Measurements from ENCODE around the gene PHF13. TPM values are rescaled to one million over a fixed set of nuclear protein-coding genes. Genes with fewer than 3 reads are reported as not detected.

PHF13 gene
- total and polyA plus RNA-seq, 2 experiments from 2014 or later = 11.6 to 21.3 TPM

DNA sequence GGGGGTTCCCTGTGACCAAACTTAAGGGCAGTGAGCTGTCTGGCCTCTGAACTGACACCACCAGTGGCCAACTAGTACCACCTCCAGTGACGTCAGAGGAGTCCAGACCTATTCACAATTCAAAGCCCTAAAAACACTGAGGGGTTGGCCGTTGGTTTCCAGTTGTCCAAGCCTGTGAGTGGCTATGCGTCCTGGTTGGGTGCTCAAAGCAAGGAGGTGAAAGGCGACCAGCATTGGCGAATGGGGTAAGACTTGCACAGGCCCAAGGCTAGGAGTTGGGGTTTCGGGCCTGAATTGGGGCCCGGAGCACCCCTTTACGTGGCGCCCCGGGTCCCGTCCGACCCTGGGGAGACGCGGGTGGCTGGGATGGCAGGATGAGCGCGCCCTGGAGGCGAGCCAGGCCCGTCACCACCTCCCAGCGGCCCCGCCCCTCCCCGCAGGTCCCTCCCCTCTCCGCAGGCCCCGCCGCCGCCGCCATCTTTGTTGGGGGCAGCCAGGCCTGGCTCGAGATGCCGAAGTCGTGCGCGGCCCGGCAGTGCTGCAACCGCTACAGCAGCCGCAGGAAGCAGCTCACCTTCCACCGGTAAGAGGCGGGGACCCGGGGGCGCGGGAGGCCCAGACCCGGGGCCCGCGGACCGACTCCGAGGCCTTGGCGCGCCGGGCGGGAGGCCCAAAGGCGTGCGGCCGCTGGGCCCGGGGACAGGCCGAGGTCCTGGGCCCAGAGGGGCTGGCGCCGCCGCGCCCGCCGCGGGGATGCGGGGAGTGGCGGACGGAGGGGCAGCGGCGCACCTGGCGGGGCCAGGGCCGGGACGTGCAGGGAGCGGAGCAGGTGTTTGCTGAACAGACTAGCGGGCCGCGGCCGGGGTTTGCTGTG, 11.4 kb downstream of the PHF13 start, which contains the start of gene THAP3:
THAP3 (plus strand) TSS at position 159 of the 874 bp plus-strand sequence; CDS start at position 510, 351 bp downstream.
- H3K4me2 ChIP-seq (ENCODE audit: unreplicated experiment) = peak within 1 kb of the TSS; percentile 79
- H3K4me3 ChIP-seq = peak within 1 kb of the TSS; percentile 81
- peaks cover 7% of the 10 kb centered on the region for H3K36me3 ChIP-seq (ENCODE audit: low read depth)
- peak within 1 kb of the TSS; percentile 54 for H3K27ac ChIP-seq
- 3 to 6% methylated on average over 39 to 73 of the region's 73 CpGs for WGBS, 2 experiments (ENCODE audit: low coverage in 1 of 2, low lambda C conversion rate in 2 of 2, missing lambda C conversion rate in 2 of 2)
- H3K79me2 ChIP-seq (ENCODE audit: insufficient read depth) = peaks cover 82% of the 10 kb centered on the region
- peak within 1 kb of the TSS; percentile 77 for H2AFZ ChIP-seq
- TF ChIP-seq EZH2phosphoT487 (IDR thresholded peaks at IDR 0.05; ENCODE audit: insufficient read depth, low read depth) (no peak), EZH2 (IDR thresholded peaks at IDR 0.05; ENCODE audit: insufficient read depth, poor library complexity, severe bottlenecking) (no peak)
- H3K9ac ChIP-seq = peak within 1 kb of the TSS; percentile 85
- in situ Hi-C loops (cut with MboI) = no loop called here
- no peaks in the 10 kb centered on the region for H3K9me2 ChIP-seq (ENCODE audit: insufficient read depth)
- H3K27me3 ChIP-seq (replicated peaks; ENCODE audit: insufficient read depth) = no peaks in the 10 kb centered on the region
- peak; percentile 95 for DNase-seq
- H3F3A ChIP-seq (ENCODE audit: insufficient read depth) = peaks cover 30% of the 10 kb centered on the region
- H3K4me1 ChIP-seq (ENCODE audit: insufficient read depth) = no peaks in the 10 kb centered on the region
- no peaks in the 10 kb centered on the region for H3K9me3 ChIP-seq (ENCODE audit: low read depth)
- H4K20me1 ChIP-seq (ENCODE audit: insufficient read depth) = no peaks in the 10 kb centered on the region

DNA sequence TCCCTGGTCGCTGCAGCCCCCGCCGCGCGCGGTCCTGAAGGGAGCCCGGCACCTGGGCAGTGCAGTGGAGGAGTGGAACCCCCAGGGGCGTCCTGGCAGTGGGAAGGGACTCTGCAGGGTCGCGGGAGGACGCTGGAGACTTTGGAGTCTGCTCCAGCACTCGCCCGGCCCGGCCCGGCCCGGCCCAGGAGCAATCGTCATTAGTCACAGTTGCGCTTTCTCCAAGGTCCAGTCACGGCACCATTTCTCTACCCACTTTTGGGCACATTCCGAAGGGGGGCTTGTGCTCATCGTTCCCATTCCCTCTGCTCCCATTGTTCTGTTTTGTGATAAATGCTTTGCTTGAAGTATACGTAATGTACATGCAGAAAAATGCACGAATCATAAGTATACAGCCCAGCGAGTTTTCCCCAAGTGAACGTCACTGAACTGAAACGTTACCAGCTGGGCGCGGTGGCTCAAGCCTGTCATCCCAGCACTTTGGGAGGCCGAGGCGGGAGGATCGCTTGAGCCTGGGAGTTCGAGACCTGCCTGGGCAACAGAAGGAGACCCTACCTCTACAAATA, 12.1 kb downstream of the PHF13 start:
- H2AFZ ChIP-seq = peak overlapping the region; percentile 77
- H3K9me3 ChIP-seq (ENCODE audit: low read depth) = no peaks in the 10 kb centered on the region
- peak overlapping the region; percentile 85 for H3K9ac ChIP-seq
- peak; percentile 86 for DNase-seq
- H3K4me3 ChIP-seq = peak overlapping the region; percentile 81
- 2% methylated on average over 28 to 30 of the region's 32 CpGs for WGBS, 2 experiments (ENCODE audit: low coverage in 1 of 2, low lambda C conversion rate in 2 of 2, missing lambda C conversion rate in 2 of 2)
- no peaks in the 10 kb centered on the region for H3K9me2 ChIP-seq (ENCODE audit: insufficient read depth)
- peak overlapping the region; percentile 79 for H3K4me2 ChIP-seq (ENCODE audit: unreplicated experiment)
- TF ChIP-seq EZH2 (IDR thresholded peaks at IDR 0.05; ENCODE audit: insufficient read depth, poor library complexity, severe bottlenecking) (no peak), EZH2phosphoT487 (IDR thresholded peaks at IDR 0.05; ENCODE audit: insufficient read depth, low read depth) (no peak)
- H3K36me3 ChIP-seq (ENCODE audit: low read depth) = 0 out of 2 replicates have a peak, but pooled peaks cover under 1% of the 10 kb centered on the region
- H4K20me1 ChIP-seq (ENCODE audit: insufficient read depth) = no peaks in the 10 kb centered on the region
- H3K27me3 ChIP-seq (replicated peaks; ENCODE audit: insufficient read depth) = no peaks in the 10 kb centered on the region
- peak overlapping the region; percentile 54 for H3K27ac ChIP-seq
- H3K79me2 ChIP-seq (ENCODE audit: insufficient read depth) = peaks cover 75% of the 10 kb centered on the region
- H3F3A ChIP-seq (ENCODE audit: insufficient read depth) = peaks cover 30% of the 10 kb centered on the region
- no peaks in the 10 kb centered on the region for H3K4me1 ChIP-seq (ENCODE audit: insufficient read depth)
- in situ Hi-C loops (cut with MboI) = no loop called here

GRCh38 chr1:6627031-6627430, 13.5 kb downstream of the PHF13 start:
- no peak for DNase-seq
- H3F3A ChIP-seq (ENCODE audit: insufficient read depth) = peaks cover 26% of the 10 kb centered on the region
- no peaks in the 10 kb centered on the region for H3K27me3 ChIP-seq (replicated peaks; ENCODE audit: insufficient read depth)
- in situ Hi-C loops (cut with MboI) = no loop called here
- H4K20me1 ChIP-seq (ENCODE audit: insufficient read depth) = no peaks in the 10 kb centered on the region
- H3K9me2 ChIP-seq (ENCODE audit: insufficient read depth) = no peaks in the 10 kb centered on the region
- peaks cover 61% of the 10 kb centered on the region for H3K79me2 ChIP-seq (ENCODE audit: insufficient read depth)
- H3K36me3 ChIP-seq (ENCODE audit: low read depth) = 0 out of 2 replicates have a peak, but pooled peaks cover 4% of the 10 kb centered on the region
- no peak overlapping the region for H3K27ac ChIP-seq
- no peaks in the 10 kb centered on the region for H3K9me3 ChIP-seq (ENCODE audit: low read depth)
- H3K4me1 ChIP-seq (ENCODE audit: insufficient read depth) = no peaks in the 10 kb centered on the region
- 96 to 98% methylated on average over 9 of the region's 9 CpGs for WGBS, 2 experiments (ENCODE audit: low coverage in 1 of 2, low lambda C conversion rate in 2 of 2, missing lambda C conversion rate in 2 of 2)
- H3K4me3 ChIP-seq = no peak overlapping the region
- H2AFZ ChIP-seq = no peak overlapping the region
- no peak overlapping the region for H3K9ac ChIP-seq
- no peak for TF ChIP-seq EZH2 (IDR thresholded peaks at IDR 0.05; ENCODE audit: insufficient read depth, poor library complexity, severe bottlenecking)
- TF ChIP-seq EZH2phosphoT487 (IDR thresholded peaks at IDR 0.05; ENCODE audit: insufficient read depth, low read depth) = no peak
- H3K4me2 ChIP-seq (ENCODE audit: unreplicated experiment) = no peak overlapping the region

DNA sequence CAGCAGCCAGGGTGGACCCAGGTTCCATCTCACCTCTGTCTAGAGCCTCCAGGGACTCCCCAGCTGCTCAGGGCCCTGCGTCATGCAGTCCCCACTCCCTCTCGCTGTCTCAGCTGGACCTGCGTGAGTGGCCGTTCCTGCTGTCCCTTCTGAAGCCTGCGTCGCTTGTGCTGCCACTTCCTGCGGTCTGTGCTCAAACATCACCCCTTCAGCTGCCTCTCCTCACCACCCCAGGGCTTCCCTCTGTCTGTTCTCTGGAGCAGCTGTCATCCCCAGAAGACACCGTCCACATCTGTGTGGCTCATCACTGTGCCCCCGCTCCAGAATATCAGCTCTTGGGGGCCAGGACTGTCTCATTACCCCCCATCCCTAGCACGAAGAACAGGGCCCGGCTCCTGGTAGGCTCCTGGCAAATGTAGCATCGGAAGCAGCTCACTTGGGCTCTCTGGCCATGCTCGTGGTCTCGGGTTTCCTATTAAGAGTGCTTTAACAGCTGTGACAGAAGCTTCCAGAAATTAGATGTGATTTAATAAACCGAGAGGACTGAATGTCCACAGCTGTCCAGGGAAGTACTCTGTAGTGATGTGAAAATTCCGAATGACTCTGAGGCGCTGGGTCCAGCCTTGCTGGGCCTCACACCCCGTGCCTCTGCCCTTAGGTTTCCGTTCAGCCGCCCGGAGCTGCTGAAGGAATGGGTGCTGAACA, 14.5 kb downstream of the PHF13 start:
- Histone ChIP-seq H3K27ac (no peak overlapping the region), H3K4me2 (ENCODE audit: unreplicated experiment) (no peak overlapping the region), H3K79me2 (ENCODE audit: insufficient read depth) (peaks cover 52% of the 10 kb centered on the region), H3F3A (ENCODE audit: insufficient read depth) (peaks cover 17% of the 10 kb centered on the region), H3K9me2 (ENCODE audit: insufficient read depth) (no peaks in the 10 kb centered on the region), H3K4me3 (no peak overlapping the region), H2AFZ (no peak overlapping the region), H3K4me1 (ENCODE audit: insufficient read depth) (no peaks in the 10 kb centered on the region), H4K20me1 (ENCODE audit: insufficient read depth) (no peaks in the 10 kb centered on the region), H3K9me3 (ENCODE audit: low read depth) (no peaks in the 10 kb centered on the region), H3K9ac (no peak overlapping the region), H3K36me3 (ENCODE audit: low read depth) (0 out of 2 replicates have a peak, but pooled peaks cover 4% of the 10 kb centered on the region), H3K27me3 (replicated peaks; ENCODE audit: insufficient read depth) (no peaks in the 10 kb centered on the region)
- in situ Hi-C loops (cut with MboI) = no loop called here
- no peak for DNase-seq
- 91 to 93% methylated on average over 21 of the region's 21 CpGs for WGBS, 2 experiments (ENCODE audit: low coverage in 1 of 2, low lambda C conversion rate in 2 of 2, missing lambda C conversion rate in 2 of 2)
- TF ChIP-seq EZH2phosphoT487 (IDR thresholded peaks at IDR 0.05; ENCODE audit: insufficient read depth, low read depth) = no peak
- TF ChIP-seq EZH2 (IDR thresholded peaks at IDR 0.05; ENCODE audit: insufficient read depth, poor library complexity, severe bottlenecking) = no peak
